ENCODE measurements around the gene LRIT3. TPM values are rescaled to one million over a fixed set of nuclear protein-coding genes. Genes with fewer than 3 reads are reported as not detected.

The LRIT3 gene
- total RNA-seq = 0.13 and 0.16 TPM in 2 replicates
- 0.05 and 0.06 TPM in 2 replicates for polyA plus RNA-seq
- polyA plus RNA-seq (2011; cell fraction: cytosol; rRNA removed) = 0.01 TPM in 2 replicates
- polyA plus RNA-seq (2011; cell fraction: nucleus; rRNA removed) = 0.18 and 0.20 TPM in 2 replicates
- polyA plus RNA-seq (2012) = 0.05 TPM in 1 of 2 replicates, not detected in the other
- polyA minus RNA-seq = 0.22 and 0.40 TPM in 2 replicates
- not detected for polyA minus RNA-seq (2011; cell fraction: cytosol; rRNA and poly(A)+ RNA removed)
- polyA minus RNA-seq (2011; cell fraction: nucleus; rRNA and poly(A)+ RNA removed) = 0.14 and 0.34 TPM in 2 replicates
- percentile 24 among the genes with signal in this experiment for Bru-seq, nascent RNA
- BruChase-seq, experiment 1, labeled RNA remaining after a 6-hour chase = percentile 39 among the genes with signal in this experiment
- BruChase-seq, experiment 2, labeled RNA remaining after a 2-hour chase = percentile 39 among the genes with signal in this experiment
- long read RNA-seq = 0 reads

GRCh38 chr4:109847896-109848442 is at the start of gene LRIT3:
Gene LRIT3 (plus strand): TSS chr4:109848107. CDS start chr4:109848202, 95 bp downstream.
- Histone ChIP-seq H3K4me3 (replicated peaks in 1 of 3; ENCODE audit: insufficient read depth in 1 of 3, low read depth in 1 of 3, low read length in 3 of 3) (no peak within 1 kb of the TSS), H3K36me3 (ENCODE audit: control insufficient read depth in 2 of 2, extremely low read depth in 1 of 2, insufficient read depth in 2 of 2, low read length in 2 of 2) (no peaks in the 10 kb centered on the region), H3K9ac (replicated peaks; ENCODE audit: extremely low read depth, insufficient read depth, low read length) (no peak within 1 kb of the TSS), H4K20me1 (replicated peaks; ENCODE audit: control insufficient read depth, extremely low read depth, insufficient read depth, low read length) (no peaks in the 10 kb centered on the region), H3K4me1 (ENCODE audit: control insufficient read depth, extremely low read depth, insufficient read depth, low read length) (peaks cover 4% of the 10 kb centered on the region), H2AFZ (ENCODE audit: low read depth, low read length) (no peak within 1 kb of the TSS), H3K79me2 (ENCODE audit: control insufficient read depth, insufficient read depth, low read length) (no peaks in the 10 kb centered on the region), H3K4me2 (ENCODE audit: insufficient read depth, low read length) (no peak within 1 kb of the TSS), H3K9me3 (replicated peaks; ENCODE audit: control insufficient read depth, insufficient read depth, low read length) (no peaks in the 10 kb centered on the region), H3K27me3 (ENCODE audit: control insufficient read depth in 2 of 2, insufficient read depth in 2 of 2, low read length in 2 of 2) (peaks cover 0 to 2% of the 10 kb centered on the region in 2 experiments), H3K9me1 (replicated peaks; ENCODE audit: control insufficient read depth, extremely low read depth, insufficient read depth, low read length) (no peaks in the 10 kb centered on the region), H3K27ac (ENCODE audit: insufficient read depth, low read depth, low read length) (no peak within 1 kb of the TSS)
- FAIRE-seq (no peak), DNase-seq (ENCODE audit: low read depth, low spot score) (no peak)
- ChIA-PET CTCF (no interaction called here), POLR2A (no interaction called here)
- dilution Hi-C loops (cut with MboI; ENCODE audit: extremely low pct_ligation_motif_present, low sequenced_read_pairs) = no loop called here
- intact Hi-C loops (cut with micrococcal nuclease) = no loop called here
- BruUV-seq (replicated peaks) = no TSS peak
- TF ChIP-seq GATA2 (IDR thresholded peaks at IDR 0.05; ENCODE audit: insufficient read depth, insufficient read length, low read depth, low read length) = no peak
- no peak for TF ChIP-seq FOS (IDR thresholded peaks at IDR 0.05; ENCODE audit: borderline replicate concordance, insufficient read depth, low read length)
- no peak for TF ChIP-seq CTCF (IDR thresholded peaks at IDR 0.05; ENCODE audit: extremely low read depth in 1 of 2, insufficient read depth in 1 of 2, low read depth in 1 of 2, low read length in 2 of 2)
- TF ChIP-seq MYC (IDR thresholded peaks at IDR 0.05; ENCODE audit: low read depth, low read length) = no peak
- TF ChIP-seq MAX (IDR thresholded peaks at IDR 0.05; ENCODE audit: insufficient read depth, insufficient read length) = no peak
- no peak for TF ChIP-seq JUN (IDR thresholded peaks at IDR 0.05; ENCODE audit: borderline replicate concordance, insufficient read depth, insufficient read length, low read depth)
- no peak for TF ChIP-seq POLR2AphosphoS5 (IDR thresholded peaks at IDR 0.05; ENCODE audit: insufficient read depth, low read depth, low read length)
- no peak for TF ChIP-seq EZH2 (IDR thresholded peaks at IDR 0.05; ENCODE audit: borderline replicate concordance, low read depth, low read length, severe bottlenecking)
- no peak for TF ChIP-seq POLR2A (IDR thresholded peaks at IDR 0.05; ENCODE audit: low read depth, low read length)
